HG03066 (cell line): Measurements from ENCODE around the gene ADORA2A.
A peak's percentile ranks its signal among the peaks of the same experiment; 100 is the strongest.

Source experiments
- ATAC-seq: cut with Tn5 transposase; IDR thresholded peaks from one replicate; pipeline ENCODE4 v1.9.1; 2021; ENCODE audit warnings: low read depth; ENCODE audit not compliant: unreplicated experiment

Gene ADORA2A

DNA sequence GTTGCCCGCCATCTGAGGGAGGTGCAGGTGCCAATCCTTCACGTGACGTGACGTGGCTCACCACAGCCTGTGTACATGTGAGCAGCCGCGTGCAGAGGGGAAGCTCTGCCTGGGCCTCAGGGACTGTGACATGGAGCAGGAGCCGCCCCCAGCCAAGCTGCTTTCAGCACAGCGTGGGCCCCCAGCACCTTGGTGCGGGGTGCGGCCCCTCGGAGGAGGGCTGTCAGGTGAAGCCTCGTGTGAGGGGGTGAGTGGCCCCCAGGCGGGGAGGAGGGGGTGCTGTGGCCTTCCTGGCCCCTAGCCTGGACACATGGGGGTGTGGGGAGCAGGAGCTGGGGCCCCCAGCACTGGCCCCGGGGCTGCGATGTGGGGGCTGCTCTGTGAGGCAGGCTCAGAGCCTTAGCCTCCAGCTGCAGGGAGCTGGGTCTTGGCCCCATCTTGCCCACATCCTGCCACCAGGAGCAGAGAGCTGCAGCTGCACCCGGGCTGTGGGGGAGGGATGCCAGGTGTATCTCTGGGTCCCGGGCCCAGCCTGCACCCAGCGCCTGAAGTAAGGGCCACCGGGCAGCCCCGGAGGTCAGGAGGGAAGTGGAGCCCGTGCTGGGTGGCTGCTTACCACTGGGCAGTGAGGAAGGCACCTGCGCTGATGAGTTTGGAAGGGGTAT, at the start of gene ADORA2A:
ADORA2A (plus strand) TSS at position 100 of the 665 bp plus-strand sequence. CDS start 5,806 bp downstream, outside the sequence.
- ATAC-seq, result peak; percentile 53

DNA sequence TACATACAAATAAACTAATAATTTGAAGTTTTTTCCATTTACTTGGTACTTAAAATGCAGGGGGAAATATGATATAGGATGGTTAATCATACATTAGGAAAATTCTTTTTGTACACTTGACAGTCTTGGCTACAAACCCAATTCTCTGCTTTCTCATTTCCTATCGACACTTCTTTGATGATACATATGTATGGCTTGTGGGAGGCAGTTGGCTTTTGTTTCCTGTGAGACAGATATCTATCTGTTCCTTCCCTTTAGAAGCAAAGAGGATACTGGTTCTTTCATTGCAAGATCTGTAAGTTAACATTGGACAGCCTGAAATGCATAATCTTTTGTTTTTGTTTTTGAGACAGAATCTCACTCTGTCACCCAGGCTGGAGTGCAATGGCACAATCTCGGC, 47.9 kb upstream of the ADORA2A start:
- ATAC-seq, result no peak

DNA sequence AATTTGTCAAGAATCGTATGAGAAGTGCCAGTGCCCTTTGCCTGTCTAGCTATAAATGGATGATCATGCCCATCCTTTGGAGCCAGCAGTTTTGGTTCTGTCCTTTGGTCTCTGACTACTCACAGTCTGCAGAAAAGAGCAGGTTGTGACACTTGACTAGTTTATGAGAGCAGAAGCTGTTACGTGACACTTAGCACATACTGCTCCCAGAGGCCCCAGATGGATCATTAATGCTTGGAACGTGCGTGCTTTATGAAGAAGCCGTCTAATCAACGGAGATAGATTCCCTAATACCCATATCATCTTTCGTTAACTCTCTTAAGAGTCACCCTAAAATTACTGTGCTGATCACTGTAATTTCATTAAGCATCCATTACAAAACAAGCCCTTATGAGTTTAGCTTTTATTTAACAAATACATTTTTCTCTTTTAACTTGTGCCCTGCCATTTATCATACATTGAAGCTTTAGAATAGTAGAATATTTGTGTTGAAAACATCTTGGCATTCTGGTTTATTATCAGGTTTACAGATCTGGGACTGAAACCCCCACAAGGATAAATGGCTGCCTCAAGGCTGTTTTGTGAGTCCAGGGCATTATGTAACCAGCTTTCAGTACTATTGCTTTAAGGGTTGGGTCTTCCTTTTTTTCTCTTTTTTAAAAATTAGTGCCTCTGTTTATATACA, 47.0 kb upstream of the ADORA2A start:
- no peak for ATAC-seq

DNA sequence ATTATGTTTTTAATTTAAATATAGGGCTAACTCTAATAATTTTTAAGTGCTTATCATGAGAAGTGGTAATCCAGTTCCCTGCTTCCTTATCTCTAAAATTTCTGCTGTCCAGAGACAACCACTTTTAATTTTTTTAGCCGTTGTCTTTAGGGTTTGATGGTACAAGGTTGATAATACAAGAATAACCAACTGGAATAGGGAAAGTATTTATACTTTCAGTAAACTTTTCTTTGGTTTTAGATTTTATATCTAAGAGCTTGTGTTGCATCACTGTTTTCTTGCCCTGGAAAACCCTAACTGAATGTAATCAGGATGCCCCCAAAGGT, 46.5 kb upstream of the ADORA2A start:
- ATAC-seq, result no peak

DNA sequence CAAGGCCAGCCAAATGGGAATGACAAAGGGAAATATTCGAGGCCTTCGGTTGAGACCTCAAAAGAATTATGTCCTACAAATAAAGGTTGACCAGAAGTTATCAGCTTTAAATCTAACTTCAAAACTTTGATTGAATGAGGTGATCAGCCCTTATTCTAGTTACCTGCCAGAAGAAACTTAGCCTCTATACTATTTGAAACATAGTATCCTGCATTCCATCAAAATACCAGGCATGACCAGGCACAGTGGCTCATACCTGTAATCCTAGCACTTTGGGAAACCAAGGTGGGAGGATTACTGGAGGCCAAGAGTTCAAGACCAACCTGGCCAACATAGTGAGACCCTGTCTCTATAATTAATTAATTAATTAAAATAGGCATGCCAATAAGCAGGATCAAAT, 44.3 kb upstream of the ADORA2A start:
- no peak for ATAC-seq

DNA sequence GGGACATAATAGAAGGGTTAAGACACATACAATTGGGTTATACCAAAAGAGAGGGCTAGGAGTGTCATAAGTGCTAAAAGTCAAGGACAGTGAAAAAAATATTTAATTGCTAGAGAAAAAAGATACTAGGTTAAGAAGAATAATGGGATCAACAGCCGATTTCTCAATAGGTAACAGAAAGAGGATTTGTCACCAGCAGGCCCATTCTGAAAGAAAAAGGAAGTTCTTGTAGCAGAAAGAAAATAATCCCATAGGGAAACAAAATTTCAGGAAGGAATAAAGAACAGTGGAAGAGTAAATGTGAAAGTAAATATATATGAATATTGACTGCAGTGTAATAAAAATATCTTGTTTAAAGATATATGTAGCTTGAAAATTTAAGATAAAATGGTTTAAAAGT, 43.3 kb upstream of the ADORA2A start:
- no peak for ATAC-seq

DNA sequence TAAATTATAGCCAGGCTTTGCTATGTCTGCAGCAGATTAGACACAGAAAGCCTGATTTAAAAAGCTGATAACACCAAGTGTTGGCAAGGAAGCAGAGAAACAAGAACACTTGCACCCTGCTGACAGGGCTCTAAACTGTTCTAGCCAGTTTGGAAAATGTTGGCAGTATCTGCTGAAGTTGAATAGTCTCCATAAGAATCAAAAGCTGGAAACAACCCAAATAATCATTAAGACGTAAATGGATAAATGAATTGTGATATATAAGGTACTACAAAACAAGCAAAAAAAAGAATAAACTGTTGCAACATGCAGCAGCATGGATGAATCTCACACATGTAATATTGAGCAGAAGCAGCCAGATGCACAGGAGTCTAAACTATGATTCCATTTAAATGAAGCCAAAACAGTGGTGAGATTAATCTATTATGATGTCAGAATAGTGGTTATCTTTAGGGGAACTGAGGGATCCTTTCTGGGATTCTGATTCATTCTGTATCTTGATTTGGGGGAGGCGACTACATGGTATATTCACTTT, 40.4 kb upstream of the ADORA2A start:
- no peak for ATAC-seq

DNA sequence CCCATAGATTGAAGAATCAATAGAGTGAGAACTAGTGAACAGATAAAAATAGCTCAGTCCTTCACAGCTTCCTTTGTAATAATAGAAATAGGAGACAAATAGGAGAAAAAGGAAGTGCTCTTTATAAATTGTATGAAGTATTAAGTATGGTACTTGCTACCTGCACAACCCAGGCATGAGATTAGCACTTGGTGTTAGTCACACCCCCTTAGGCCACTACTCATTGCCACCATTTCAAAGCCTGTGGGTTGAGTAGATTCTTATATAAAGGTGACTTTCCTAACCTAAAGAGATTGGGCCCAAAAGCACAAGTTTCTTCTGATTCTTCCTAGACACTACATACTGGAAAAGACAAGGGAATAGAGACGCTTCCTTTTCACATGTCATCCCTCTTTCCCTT, 37.7 kb upstream of the ADORA2A start:
- no peak for ATAC-seq

DNA sequence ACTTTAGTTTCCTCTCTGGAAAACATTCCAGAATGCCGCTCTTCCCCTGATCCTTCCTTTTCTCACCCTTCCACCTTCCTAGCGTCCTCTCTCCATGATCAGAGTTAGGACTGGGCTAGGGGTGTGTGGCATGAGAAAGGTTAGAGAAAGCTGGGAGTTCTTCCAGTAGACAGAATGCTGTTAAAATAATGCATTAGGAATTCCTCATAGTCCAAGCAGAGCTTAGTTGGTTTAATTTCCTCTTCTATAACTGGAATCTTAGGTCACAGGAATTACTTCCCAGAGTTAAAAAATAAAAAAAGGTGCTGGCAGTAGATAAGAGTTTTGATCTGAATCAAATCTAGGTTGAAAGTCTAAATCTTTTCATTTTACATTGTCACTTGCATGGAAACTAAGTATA, 37.2 kb upstream of the ADORA2A start:
- ATAC-seq, result no peak

DNA sequence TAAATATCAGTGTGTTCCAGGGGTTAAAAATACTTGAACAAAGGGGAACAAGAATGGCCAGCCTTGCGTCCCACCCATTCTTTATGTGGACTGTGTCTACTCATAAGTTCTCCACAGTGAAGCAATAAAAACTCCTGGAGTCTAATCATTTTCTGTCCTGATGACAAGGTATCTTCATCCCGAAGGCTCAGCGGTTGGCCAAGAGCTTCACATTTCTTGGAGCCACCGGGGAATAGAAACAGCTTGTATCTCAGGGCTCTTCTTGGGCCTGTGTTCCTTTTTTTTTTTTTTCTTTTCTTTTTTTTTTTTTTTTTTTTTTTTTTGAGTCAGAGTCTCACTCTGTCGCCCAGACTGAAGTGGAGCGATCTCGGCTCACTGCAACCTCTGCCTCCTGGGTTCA, 36.8 kb upstream of the ADORA2A start:
- ATAC-seq, result no peak

DNA sequence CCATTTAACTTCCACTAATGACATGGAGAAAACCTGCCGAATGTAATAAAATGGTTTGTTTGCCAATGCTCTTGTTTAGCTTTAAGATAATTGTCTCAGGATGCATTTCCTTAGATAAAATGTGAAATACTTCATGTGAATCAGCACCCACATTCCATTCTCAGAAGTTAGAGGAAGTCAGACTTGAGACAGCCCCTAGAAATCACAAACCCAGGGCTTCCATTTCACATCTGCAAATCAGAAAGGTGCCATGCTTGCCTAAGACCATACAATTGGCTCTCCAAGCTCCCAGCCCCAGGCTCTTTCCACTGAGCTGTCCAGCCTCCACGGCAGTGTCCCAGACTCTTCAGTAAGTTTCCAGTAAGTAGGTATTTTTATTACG, 35.6 kb upstream of the ADORA2A start:
- no peak for ATAC-seq

DNA sequence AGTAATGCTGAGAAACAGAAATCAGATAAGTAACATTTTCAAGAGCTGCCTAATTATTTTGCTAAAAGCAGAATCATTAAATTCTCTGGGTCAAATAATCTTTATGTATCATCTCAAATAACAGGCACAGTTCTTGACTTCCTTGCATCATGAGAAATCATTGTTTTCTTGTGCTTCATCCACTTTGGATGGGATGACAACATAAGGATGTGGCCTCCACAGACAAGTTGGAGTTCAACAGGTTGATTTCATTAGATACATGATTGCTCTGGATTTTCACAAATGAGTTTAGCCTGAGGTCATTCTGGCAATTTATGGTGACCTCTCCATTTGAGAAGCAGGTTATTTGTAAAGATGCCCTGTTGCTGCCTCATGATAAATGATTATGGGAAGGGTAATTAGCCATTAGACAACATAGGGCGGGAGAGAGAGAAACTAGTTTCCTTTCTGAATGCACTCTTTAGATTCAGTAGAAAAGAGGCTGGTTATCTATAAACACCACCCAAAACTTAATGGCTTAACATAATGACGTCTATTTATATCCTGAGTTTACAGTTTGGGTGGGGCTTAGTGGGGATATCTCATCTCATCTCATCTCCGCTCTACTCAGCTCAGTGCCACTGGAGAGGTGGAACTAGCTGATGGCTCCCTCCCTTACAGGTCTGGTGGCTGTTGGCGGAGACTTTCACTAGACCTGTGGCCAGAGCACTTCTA, 35.0 kb upstream of the ADORA2A start:
- ATAC-seq, result no peak

DNA sequence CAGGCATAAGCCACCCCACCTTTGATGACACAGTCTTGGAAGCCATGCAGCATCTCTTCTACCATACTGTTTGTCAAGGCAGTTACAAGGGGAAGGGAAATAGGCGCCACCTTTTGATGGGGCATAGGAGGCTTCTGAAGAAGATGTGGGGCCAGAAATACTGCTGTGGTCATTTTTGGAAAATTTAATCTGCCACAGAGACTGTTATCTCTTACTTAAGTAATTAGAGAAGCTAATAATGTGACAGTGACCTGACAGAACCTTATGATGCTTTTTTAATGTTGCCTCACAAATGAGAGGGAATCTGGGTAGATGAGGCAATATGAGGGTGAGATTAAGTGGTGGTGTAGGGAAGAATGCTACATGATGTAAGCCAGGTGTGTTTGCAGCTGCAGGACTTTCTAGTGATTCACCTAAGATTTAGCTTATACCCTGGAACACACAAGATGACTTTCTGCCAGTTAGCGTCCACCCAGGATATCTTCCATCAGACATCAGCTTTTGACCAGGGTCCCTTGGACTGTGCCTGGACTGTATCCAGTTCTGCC, 34.3 kb upstream of the ADORA2A start:
- ATAC-seq, result no peak

DNA sequence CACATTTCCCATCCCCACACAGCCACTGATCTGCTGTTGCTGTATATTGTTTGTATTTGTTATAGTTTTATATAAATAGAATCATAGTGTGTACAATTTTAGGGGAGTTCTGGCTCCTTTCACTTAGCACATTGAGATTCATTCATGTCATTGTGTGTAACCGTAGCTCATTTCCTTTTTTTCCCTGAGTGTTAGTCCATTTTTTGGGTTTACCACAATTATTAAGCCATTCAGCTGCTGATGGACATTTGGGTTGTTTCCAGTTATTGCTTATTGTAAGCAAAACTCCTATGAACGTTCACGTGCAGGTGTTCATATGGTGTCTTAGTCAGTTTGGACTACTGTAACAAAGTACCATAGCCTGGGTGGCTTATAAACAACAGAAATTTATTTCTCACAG, 33.6 kb upstream of the ADORA2A start:
- ATAC-seq, result no peak

DNA sequence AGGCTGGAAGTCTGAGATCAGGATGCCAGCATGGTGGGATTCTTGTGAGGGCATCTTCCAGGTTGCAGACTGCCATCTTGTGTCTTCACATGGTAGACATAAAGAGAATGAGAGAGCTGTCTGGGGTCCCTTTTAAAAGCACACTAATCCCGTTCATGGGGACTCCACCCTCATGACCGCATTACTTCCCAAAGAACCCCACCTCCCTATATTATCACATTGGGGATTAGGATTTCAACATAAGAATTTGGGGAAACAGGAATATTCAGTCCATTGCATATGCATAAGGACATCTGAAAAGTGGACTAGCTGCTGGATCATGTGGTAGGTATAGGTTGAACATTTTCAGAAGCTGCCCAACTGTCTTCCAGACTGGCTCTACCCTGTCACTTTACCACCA, 33.1 kb upstream of the ADORA2A start:
- ATAC-seq, result no peak

DNA sequence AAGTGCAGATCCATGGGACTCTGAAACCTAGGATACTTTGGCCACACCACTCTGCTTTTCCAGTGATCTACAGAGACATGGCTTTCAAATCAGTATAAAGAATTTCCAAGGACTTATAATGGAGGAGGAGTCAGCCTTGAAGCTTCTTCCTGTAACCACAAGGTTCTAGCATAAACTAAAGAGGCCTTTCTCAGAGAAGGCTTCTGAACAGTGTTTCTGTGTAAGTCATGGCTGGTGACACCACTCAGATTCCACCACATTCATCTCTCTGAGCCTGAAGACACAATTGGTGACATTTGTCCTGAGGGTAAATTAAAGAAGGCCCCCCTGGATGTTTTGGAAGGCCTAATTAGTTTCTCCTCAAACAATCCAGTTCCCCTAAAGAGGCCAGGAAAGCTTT, 29.0 kb upstream of the ADORA2A start:
- ATAC-seq, result no peak

DNA sequence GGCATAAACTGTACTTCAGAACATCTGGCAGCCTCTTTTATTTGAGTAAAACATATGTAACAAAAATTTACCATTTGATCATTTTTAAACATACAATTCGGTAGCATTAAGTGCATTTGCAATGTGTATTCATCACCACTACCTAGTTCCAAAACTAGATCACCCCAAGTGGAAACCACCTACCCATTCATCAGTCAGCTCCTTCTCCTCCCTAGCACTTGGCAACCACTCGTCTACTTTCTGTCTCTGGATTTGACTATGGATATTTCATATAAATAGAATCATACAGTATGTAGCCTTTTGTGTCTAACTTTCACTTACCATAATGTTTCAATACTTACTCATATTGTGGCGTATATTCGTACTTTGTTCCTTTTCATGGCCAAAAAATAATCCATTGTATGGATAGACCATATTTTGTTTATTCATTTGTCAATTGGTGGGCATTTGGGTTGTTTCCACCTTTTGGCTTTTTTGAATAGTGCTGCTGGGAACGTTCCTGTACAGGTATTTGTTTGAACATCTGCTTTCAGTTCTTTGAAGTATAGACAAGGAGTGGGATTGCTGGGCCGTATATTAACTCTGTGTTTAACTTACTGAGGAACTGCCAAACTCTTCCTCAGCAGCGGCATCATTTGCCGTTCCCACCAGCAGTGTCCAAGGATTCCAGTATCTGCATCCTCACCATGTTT, 27.2 kb upstream of the ADORA2A start:
- no peak for ATAC-seq

DNA sequence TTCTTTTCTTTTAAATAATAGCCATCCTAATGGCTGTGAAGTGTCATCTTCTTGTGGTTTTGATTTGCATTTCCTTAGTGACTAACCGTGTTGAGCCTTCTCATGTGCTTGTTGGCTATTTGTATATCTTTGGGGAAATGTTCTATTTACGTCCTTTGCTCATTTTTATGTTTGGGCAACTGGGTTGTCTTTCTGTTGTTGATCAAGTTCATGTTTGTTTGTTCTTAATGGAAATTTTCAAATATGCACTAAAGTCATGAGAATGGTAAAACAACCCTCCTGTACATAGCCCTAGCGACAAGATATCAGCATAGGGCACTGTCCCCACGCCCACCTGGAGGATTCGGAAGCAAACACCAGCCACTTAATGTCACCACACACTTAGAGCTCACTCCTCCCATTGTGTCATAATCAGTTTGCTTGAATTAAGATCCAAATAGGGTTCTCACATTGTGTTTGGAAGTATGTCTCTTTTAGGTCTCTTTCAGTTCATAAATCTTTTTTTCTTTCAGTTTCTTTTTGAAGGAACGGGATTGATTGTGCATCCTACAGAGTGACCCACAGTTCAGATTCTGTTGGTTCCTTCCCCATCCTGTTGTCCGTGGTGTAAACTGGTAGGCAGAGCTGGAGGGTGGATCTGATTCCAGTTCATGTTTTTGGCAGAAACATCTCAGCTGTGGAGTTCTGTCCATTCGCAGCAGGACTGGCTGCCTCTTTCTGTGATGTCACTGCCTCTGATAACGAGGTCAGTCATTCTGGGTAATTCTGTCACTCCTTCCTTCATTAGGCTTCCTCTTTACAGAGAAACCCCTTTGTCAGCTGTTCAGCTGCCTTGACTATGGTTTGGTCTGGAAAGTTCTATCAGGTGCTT, 26.4 kb upstream of the ADORA2A start:
- no peak for ATAC-seq

DNA sequence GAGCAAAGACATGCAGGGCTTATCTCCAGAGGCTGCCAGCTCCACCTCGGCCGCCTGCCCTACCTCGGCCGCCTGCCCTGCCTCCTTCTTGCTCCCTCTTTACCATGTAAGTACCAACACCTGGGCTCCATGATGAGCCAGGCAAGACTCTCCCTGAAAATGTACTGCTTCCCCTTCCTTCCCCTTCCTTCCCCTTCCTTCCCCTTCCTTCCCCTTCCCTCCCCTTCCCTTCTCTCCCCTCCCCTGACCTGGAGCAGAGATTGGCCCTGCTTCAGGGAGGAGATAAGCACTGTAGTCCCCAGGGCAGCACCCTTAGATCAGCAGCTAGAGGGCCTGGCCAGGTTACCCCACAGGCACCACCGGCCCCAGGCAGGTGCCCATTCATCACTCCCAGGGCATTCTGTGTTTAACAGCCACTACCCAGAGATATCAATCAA, 25.4 kb upstream of the ADORA2A start:
- ATAC-seq, result no peak
